IMR-90 (cell line): ENCODE results near the gene SIAH1. TPM values are rescaled to one million over a fixed set of nuclear protein-coding genes. Genes with fewer than 3 reads are reported as not detected.
A peak's percentile ranks its signal among the peaks of the same experiment; 100 is the strongest.

ENCODE experiments used
- ATAC-seq: fragments of 200-7000 bp; cut with Tn5 transposase; 2 replicates; pipeline ENCODE4 v1.9.1; 2020; ENCODE audit warnings: low read depth, mild to moderate bottlenecking, moderate library complexity
- BruUV-seq: library from RNA; stranded (reverse); fragments of 400-500 nt; replicated peaks from 2 replicates; lab custom pipeline; 2021; lab: Mats Ljungman, UMichigan
- CTCF ChIA-PET: fragments of 300-600 bp; formaldehyde crosslinking; extraction: SDS; loops from one replicate; lab custom pipeline; 2021; ENCODE audit warnings: antibody characterized with exemption; lab: Yijun Ruan, JAX
- POLR2A ChIA-PET: fragments of 300-600 bp; sonication (Branson Sonifier 250); formaldehyde crosslinking; loops from one replicate; lab custom pipeline; 2022; ENCODE audit warnings: antibody characterized with exemption; ENCODE audit not compliant: unreplicated experiment; lab: Charles Lee
- DNase-seq: peaks from one replicate; pipeline ENCODE4 v3.0.0; 2013
- H2AFZ ChIP-seq: replicated peaks from 2 replicates; pipeline ENCODE3; 2013; ENCODE audit warnings: low read length, mild to moderate bottlenecking; ENCODE audit not compliant: poor library complexity
- H2AK5ac ChIP-seq: 2 replicates; pipeline ENCODE4 v1.6.1; 2013; ENCODE audit warnings: low read depth, low read length, inconsistent platforms
- H2AK9ac ChIP-seq: replicated peaks from 2 replicates; pipeline ENCODE3; 2013; ENCODE audit warnings: mild to moderate bottlenecking, low read depth, low read length, moderate library complexity; ENCODE audit not compliant: poor library complexity
- H2BK120ac ChIP-seq: 2 replicates; pipeline ENCODE4 v1.6.1; 2013; ENCODE audit warnings: low read depth, low read length, inconsistent platforms
- H2BK15ac ChIP-seq: 3 replicates; pipeline ENCODE4 v1.6.1; 2013; ENCODE audit warnings: low read depth, low read length, inconsistent platforms
- H2BK20ac ChIP-seq: 2 replicates; pipeline ENCODE4 v1.6.1; 2013; ENCODE audit warnings: low read depth, mild to moderate bottlenecking, inconsistent platforms, low read length, moderate library complexity
- H2BK5ac ChIP-seq: 2 replicates; pipeline ENCODE4 v1.6.1; 2013; ENCODE audit warnings: mild to moderate bottlenecking, low read depth, low read length, inconsistent platforms; ENCODE audit not compliant: poor library complexity, severe bottlenecking
- H3K14ac ChIP-seq: replicated peaks from 2 replicates; pipeline ENCODE4 v1.6.1; 2013; ENCODE audit warnings: low read depth, low read length, inconsistent platforms
- H3K18ac ChIP-seq: 2 replicates; pipeline ENCODE4 v1.6.1; 2013; ENCODE audit warnings: low read depth, low read length, control low read depth
- H3K23ac ChIP-seq: 2 replicates; pipeline ENCODE4 v1.6.1; 2013; ENCODE audit warnings: low read depth, low read length, inconsistent platforms
- H3K27ac ChIP-seq: 2 replicates; pipeline ENCODE4 v1.5.1; 2013; ENCODE audit warnings: mild to moderate bottlenecking, control low read depth, low read length; ENCODE audit not compliant: insufficient read depth
- H3K27me3 ChIP-seq: 2 replicates; pipeline ENCODE4 v1.6.1; 2013; ENCODE audit warnings: low read length; ENCODE audit not compliant: control insufficient read depth, insufficient read depth
- H3K36me3 ChIP-seq: 2 replicates; pipeline ENCODE4 v1.6.1; 2013; ENCODE audit warnings: low read length, mixed read lengths; ENCODE audit not compliant: control insufficient read depth, insufficient read depth
- H3K4ac ChIP-seq: 2 replicates; pipeline ENCODE4 v1.6.1; 2013; ENCODE audit warnings: low read depth, low read length, inconsistent platforms
- H3K4me1 ChIP-seq: 2 replicates; pipeline ENCODE4 v1.6.1; 2013; ENCODE audit warnings: low read length, mixed read lengths; ENCODE audit not compliant: control insufficient read depth, insufficient read depth
- H3K4me2 ChIP-seq: 2 replicates; pipeline ENCODE4 v1.6.1; 2013; ENCODE audit warnings: low read depth, mild to moderate bottlenecking, control low read depth, low read length, moderate library complexity
- H3K4me3 ChIP-seq: 2 replicates; pipeline ENCODE4 v1.5.1; 2013; ENCODE audit warnings: low read depth, mild to moderate bottlenecking, control low read depth, low read length, moderate library complexity; ENCODE audit not compliant: insufficient read depth
- H3K56ac ChIP-seq: 2 replicates; pipeline ENCODE4 v1.6.1; 2013; ENCODE audit warnings: low read length, inconsistent platforms; ENCODE audit not compliant: insufficient read depth; ENCODE audit errors: extremely low read depth
- H3K79me1 ChIP-seq, 2 experiments: 2 replicates each; pipeline ENCODE4 v1.6.1; 2013; ENCODE audit warnings: low read length in 2 of 2, inconsistent platforms in 1 of 2, low read depth in 1 of 2
- H3K9ac ChIP-seq: 2 replicates; pipeline ENCODE4 v1.6.1; 2013; ENCODE audit warnings: low read depth, low read length, control low read depth
- H3K9me1 ChIP-seq: 2 replicates; pipeline ENCODE4 v1.6.1; 2013; ENCODE audit warnings: low read length, inconsistent platforms; ENCODE audit not compliant: insufficient read depth
- H3K9me3 ChIP-seq: 2 replicates; pipeline ENCODE4 v1.6.1; 2013; ENCODE audit warnings: low read length; ENCODE audit not compliant: control insufficient read depth, insufficient read depth
- H4K20me1 ChIP-seq: 2 replicates; pipeline ENCODE4 v1.6.1; 2013; ENCODE audit warnings: low read length, inconsistent platforms; ENCODE audit not compliant: insufficient read depth
- H4K5ac ChIP-seq: 2 replicates; pipeline ENCODE4 v1.6.1; 2013; ENCODE audit warnings: mild to moderate bottlenecking, low read depth, low read length, control low read depth
- H4K8ac ChIP-seq, 2 experiments: 2 replicates each; pipeline ENCODE4 v1.6.1; 2013; ENCODE audit warnings: low read depth in 2 of 2, low read length in 2 of 2, control low read depth in 1 of 2, inconsistent platforms in 1 of 2
- H4K91ac ChIP-seq: 2 replicates; pipeline ENCODE4 v1.6.1; 2013; ENCODE audit warnings: low read depth, low read length, inconsistent platforms; ENCODE audit not compliant: insufficient read depth
- CTCF ChIP-seq: conservative IDR thresholded peaks from 2 replicates; pipeline ENCODE4 v1.5.1; 2012; ENCODE audit warnings: mild to moderate bottlenecking, low read depth, low read length, improper control_type of control experiment
- ELK1 ChIP-seq: fragments of 150-350 bp; IDR thresholded peaks from 2 replicates; pipeline ENCODE4 v1.6.1; 2016; ENCODE audit warnings: low read depth, mild to moderate bottlenecking, low read length, moderate library complexity, borderline replicate concordance
- FOS ChIP-seq: fragments of 150-350 bp; IDR thresholded peaks from 2 replicates; pipeline ENCODE4 v1.6.1; 2016; ENCODE audit warnings: low read depth, low read length
- MAZ ChIP-seq: IDR thresholded peaks from 2 replicates; pipeline ENCODE4 v1.6.1; 2012; ENCODE audit warnings: low read depth, mild to moderate bottlenecking, low read length, improper control_type of control experiment, moderate library complexity, borderline replicate concordance
- MXI1 ChIP-seq: IDR thresholded peaks from 2 replicates; pipeline ENCODE4 v1.6.1; 2012; ENCODE audit warnings: low read depth, mild to moderate bottlenecking, low read length, moderate library complexity, borderline replicate concordance
- POLR2A ChIP-seq: IDR thresholded peaks from 2 replicates; pipeline ENCODE4 v1.6.1; 2012; ENCODE audit warnings: mild to moderate bottlenecking, low read depth, low read length
- RAD21 ChIP-seq: IDR thresholded peaks from 2 replicates; pipeline ENCODE4 v1.6.1; 2012; ENCODE audit warnings: low read length, improper control_type of control experiment
- RCOR1 ChIP-seq: IDR thresholded peaks from 2 replicates; pipeline ENCODE4 v1.6.1; 2012; ENCODE audit warnings: mild to moderate bottlenecking, low read length, improper control_type of control experiment; ENCODE audit not compliant: insufficient replicate concordance
- USF2 ChIP-seq: fragments of 150-350 bp; IDR thresholded peaks from 2 replicates; pipeline ENCODE4 v1.6.1; 2017; ENCODE audit warnings: mild to moderate bottlenecking, antibody characterized with exemption, low read length, low read depth
- WGBS, 2 experiments: methylation state at CpG; one replicate each; pipeline versions ENCODE4 v1.1.5 to v1.1.7; 2013; ENCODE audit warnings: missing lambda C conversion rate in 2 of 2; ENCODE audit not compliant: insufficient read length in 1 of 2; ENCODE audit errors: extremely low coverage in 2 of 2; 5-methylcytosine and 5-hydroxymethylcytosine counted together
- dilution Hi-C: fragments of 300-500 bp; cut with HindIII; formaldehyde crosslinking; loops from one replicate; pipeline ENCODE4 v1.14.3; 2018; ENCODE audit warnings: low sequenced_read_pairs; ENCODE audit not compliant: unreplicated experiment
- in situ Hi-C: fragments of 300-500 bp; cut with MboI; formaldehyde crosslinking; loops from 3 replicates; pipeline ENCODE4 v1.14.3; 2019; ENCODE audit warnings: low sequenced_read_pairs, inconsistent platforms, mixed read lengths
- intact Hi-C: fragments of 100-400 bp; cut with micrococcal nuclease; formaldehyde crosslinking; loops from 2 replicates; pipeline ENCODE4 v1.10.0; 2022
- polyA plus RNA-seq, 3 experiments: library from polyadenylated mRNA; depleted of rRNA; stranded (reverse); fragments of >200 nt; gene quantifications; 2 replicates each; pipeline ENCODE4 v1.2.3, GENCODE V29; 2012; ENCODE audit warnings: low replicate concordance in 1 of 3
- total RNA-seq: library from RNA; depleted of rRNA; stranded (reverse); fragments of >200 nt; gene quantifications from 2 replicates; pipeline ENCODE4 v1.2.3, GENCODE V29; 2012

The SIAH1 gene
- total and polyA plus RNA-seq, 2 of the 4 experiments (the other 2 are of a cell fraction) = 10.3 to 17.7 TPM

GRCh38 chr16:48317026-48317425 is 68.2 kb downstream of the SIAH1 start:
- no peak for DNase-seq
- ChIA-PET CTCF (no interaction called here), POLR2A (no interaction called here)
- H3K27me3 ChIP-seq = no peaks in the 10 kb centered on the region
- no peak for ATAC-seq
- H3K36me3 ChIP-seq = peaks cover 7% of the 10 kb centered on the region
- H2AK9ac ChIP-seq = no peak overlapping the region
- H2BK20ac ChIP-seq = no peak overlapping the region
- no peak overlapping the region for H2AFZ ChIP-seq
- H2BK5ac ChIP-seq = peak overlapping the region; percentile 31
- peaks cover 14% of the 10 kb centered on the region for H4K20me1 ChIP-seq
- H2AK5ac ChIP-seq = no peak overlapping the region
- dilution Hi-C loops = no loop called here
- no CpG with 5 or more reads among the region's 1 CpG for WGBS, 2 experiments
- BruUV-seq = no TSS peak
- H3K9me1 ChIP-seq = peaks cover 11% of the 10 kb centered on the region
- peaks cover 22 to 45% of the 10 kb centered on the region in 2 experiments for H3K79me1 ChIP-seq
- TF ChIP-seq FOS (no peak), RAD21 (no peak), CTCF (no peak), MAZ (no peak), USF2 (no peak), MXI1 (no peak), POLR2A (no peak), RCOR1 (no peak), ELK1 (no peak)
- no peak overlapping the region for H3K56ac ChIP-seq
- in situ Hi-C loops = no loop called here
- H4K91ac ChIP-seq = no peak overlapping the region
- H2BK15ac ChIP-seq = no peak overlapping the region
- H3K4me2 ChIP-seq = no peak overlapping the region
- no peak overlapping the region for H3K18ac ChIP-seq
- intact Hi-C loops = no loop called here
- H3K9ac ChIP-seq = no peak overlapping the region
- H3K4me1 ChIP-seq = peaks cover 7% of the 10 kb centered on the region
- 0 out of 2 replicates have a peak overlapping the region, but pooled peaks have one; percentile 48 for H3K14ac ChIP-seq
- no peak overlapping the region for H4K5ac ChIP-seq
- no peak overlapping the region for H3K23ac ChIP-seq
- H2BK120ac ChIP-seq = no peak overlapping the region
- H4K8ac ChIP-seq = no peak overlapping the region
- no peak overlapping the region for H3K4ac ChIP-seq
- no peak overlapping the region for H3K4me3 ChIP-seq
- no peak overlapping the region for H3K27ac ChIP-seq
- no peaks in the 10 kb centered on the region for H3K9me3 ChIP-seq
